RWPE1 (cell line): Measurements from ENCODE around the gene SEMA5B.

Source experiments
- CTCF ChIA-PET: fragments of 350-600 bp; sonication (Branson Sonifier 250); formaldehyde crosslinking; extraction: SDS; loops from one replicate; lab custom pipeline; 2021; lab: Yijun Ruan, JAX
- POLR2A ChIA-PET: fragments of 400-600 bp; formaldehyde crosslinking; extraction: SDS; loops from one replicate; lab custom pipeline; 2020; ENCODE audit warnings: antibody characterized with exemption; ENCODE audit not compliant: low non-redundant PET; lab: Yijun Ruan, JAX
- DNase-seq: peaks from one replicate; pipeline ENCODE4 v3.0.0; 2012; ENCODE audit warnings: low spot score
- H3K27ac ChIP-seq: fragments of 450-650 bp; 2 replicates; pipeline ENCODE4 v1.5.1; 2017
- TF ChIP-seq, protein P1 (sequence below): fragments of 450-650 bp; conservative IDR thresholded peaks from 2 replicates; pipeline ENCODE4 v1.5.1; 2017; ENCODE audit warnings: low read depth, mild to moderate bottlenecking

SEMA5B gene

DNA sequence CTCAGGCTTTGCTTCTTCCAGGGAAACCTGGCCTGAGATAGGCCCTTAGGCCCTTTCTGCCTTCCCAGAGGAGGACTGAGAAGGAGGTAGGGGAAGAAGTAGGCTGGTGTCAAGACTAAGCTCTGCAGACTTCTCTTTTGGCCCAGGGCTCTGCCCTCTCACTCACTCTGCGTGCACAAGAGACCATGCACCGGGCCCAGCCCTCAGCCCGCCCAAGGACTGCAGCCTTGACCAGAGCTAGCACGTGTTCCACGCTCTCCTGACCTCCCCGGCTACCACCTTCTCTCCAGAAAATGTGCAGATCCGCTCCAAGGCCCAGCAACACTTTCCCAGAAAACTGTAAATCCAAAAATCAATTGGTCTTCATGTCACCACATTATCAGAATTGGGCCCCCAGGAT lies 59.8 kb downstream of the SEMA5B start:
- TF ChIP-seq, protein P1, sequence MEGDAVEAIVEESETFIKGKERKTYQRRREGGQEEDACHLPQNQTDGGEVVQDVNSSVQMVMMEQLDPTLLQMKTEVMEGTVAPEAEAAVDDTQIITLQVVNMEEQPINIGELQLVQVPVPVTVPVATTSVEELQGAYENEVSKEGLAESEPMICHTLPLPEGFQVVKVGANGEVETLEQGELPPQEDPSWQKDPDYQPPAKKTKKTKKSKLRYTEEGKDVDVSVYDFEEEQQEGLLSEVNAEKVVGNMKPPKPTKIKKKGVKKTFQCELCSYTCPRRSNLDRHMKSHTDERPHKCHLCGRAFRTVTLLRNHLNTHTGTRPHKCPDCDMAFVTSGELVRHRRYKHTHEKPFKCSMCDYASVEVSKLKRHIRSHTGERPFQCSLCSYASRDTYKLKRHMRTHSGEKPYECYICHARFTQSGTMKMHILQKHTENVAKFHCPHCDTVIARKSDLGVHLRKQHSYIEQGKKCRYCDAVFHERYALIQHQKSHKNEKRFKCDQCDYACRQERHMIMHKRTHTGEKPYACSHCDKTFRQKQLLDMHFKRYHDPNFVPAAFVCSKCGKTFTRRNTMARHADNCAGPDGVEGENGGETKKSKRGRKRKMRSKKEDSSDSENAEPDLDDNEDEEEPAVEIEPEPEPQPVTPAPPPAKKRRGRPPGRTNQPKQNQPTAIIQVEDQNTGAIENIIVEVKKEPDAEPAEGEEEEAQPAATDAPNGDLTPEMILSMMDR, result no peak
- POLR2A ChIA-PET, result no interaction called here
- CTCF ChIA-PET, result no interaction called here
- H3K27ac ChIP-seq, result no peak overlapping the region
- no peak for DNase-seq

DNA sequence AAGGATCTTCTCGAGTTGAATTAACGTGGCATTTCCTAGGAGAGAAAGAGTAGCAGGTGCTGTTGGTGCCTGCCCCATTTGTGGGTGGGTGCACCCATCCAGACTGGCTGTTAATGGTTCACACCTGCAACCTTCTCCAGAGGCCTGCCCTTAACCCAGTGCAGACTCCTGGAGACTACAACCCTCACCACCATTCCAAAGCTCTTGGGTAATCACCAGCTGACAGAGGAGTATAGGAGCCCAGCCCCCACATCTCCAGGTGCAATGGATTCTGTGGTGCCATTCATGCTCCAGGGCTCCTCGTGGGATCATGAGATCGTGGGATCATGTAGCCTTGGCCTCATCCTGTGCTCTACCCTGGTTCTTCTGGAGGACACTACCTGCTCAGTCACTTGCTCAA lies 60.2 kb downstream of the SEMA5B start:
- no peak overlapping the region for H3K27ac ChIP-seq
- TF ChIP-seq, protein P1, result no peak
- CTCF ChIA-PET, result no interaction called here
- DNase-seq, result no peak
- POLR2A ChIA-PET, result no interaction called here

DNA sequence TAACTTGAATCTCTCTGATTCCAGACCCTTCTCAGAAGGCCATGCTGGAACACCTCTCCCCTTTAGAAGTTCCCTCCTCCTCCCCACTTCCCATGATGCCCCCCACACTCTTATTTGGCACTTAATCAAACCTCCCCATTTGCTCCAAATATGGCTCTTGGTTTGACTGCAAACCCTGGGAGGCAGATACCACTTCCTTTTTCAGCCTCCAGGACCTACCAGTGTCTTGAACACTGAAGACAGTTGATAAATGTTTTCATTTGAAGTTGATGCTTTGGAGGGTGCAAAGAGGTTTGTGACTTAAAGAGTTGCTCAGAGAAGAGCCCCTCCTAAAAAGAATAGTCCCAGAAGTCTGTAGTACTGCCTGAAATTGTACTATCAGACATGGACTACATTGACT lies 61.5 kb downstream of the SEMA5B start:
- POLR2A ChIA-PET, result no interaction called here
- CTCF ChIA-PET, result no interaction called here
- TF ChIP-seq, protein P1, result no peak
- DNase-seq, result no peak
- no peak overlapping the region for H3K27ac ChIP-seq

- no peak overlapping the region for H3K27ac ChIP-seq
- TF ChIP-seq, protein P1, result no peak
- POLR2A ChIA-PET, result no interaction called here
- no peak for DNase-seq
- CTCF ChIA-PET, result no interaction called here
Measured at GRCh38 chr3:122964811-122965210, 62.8 kb downstream of the SEMA5B start.

GRCh38 chr3:122962149-122962548 lies 65.4 kb downstream of the SEMA5B start:
- ChIA-PET CTCF (no interaction called here), POLR2A (no interaction called here)
- TF ChIP-seq, protein P1, result no peak
- DNase-seq, result no peak
- H3K27ac ChIP-seq, result no peak overlapping the region

GRCh38 chr3:122961146-122961545 lies 66.4 kb downstream of the SEMA5B start:
- H3K27ac ChIP-seq, result no peak overlapping the region
- CTCF ChIA-PET, result no interaction called here
- no peak for DNase-seq
- POLR2A ChIA-PET, result no interaction called here
- TF ChIP-seq, protein P1, result no peak

GRCh38 chr3:122960652-122961051 lies 66.9 kb downstream of the SEMA5B start:
- POLR2A ChIA-PET, result no interaction called here
- TF ChIP-seq, protein P1, result no peak
- no peak overlapping the region for H3K27ac ChIP-seq
- CTCF ChIA-PET, result interaction anchor here (0.6 kb wide), 1 partner anchor 233 kb away, joined by 3 read pairs; no protein-coding TSS in a partner anchor
- DNase-seq, result no peak
